ENCODE measurements around the gene CDH4. TPM values are rescaled to one million over a fixed set of nuclear protein-coding genes. Genes with fewer than 3 reads are reported as not detected.

Gene CDH4
- total RNA-seq, 4 donors from 2014 or later, result not detected

- no peak overlapping the region for H3K27ac ChIP-seq
- no peak overlapping the region for H3K4me3 ChIP-seq
- no peak for DNase-seq
- no peaks in the 10 kb centered on the region for H3K27me3 ChIP-seq
- 84 to 86% methylated on average over 10 to 34 of the region's 34 CpGs for WGBS, 2 donors (ENCODE audit: low coverage in 1 of 2)
- in situ Hi-C loops (cut with MboI; ENCODE audit: low pct_ligation_motif_present in 1 of 4, low pct_unique_long_range_greater_than_20kb in 1 of 4, low sequenced_read_pairs in 3 of 4) (no loop called here), intact Hi-C loops (cut with DNase I; ENCODE audit: low total_unique reads) (loop anchor here (10.0 kb wide), 1 partner anchor 764 kb away; no protein-coding TSS in a partner anchor)
- TF ChIP-seq EP300 (IDR thresholded peaks at IDR 0.05; ENCODE audit: low read depth) (no peak), CTCF (IDR thresholded peaks at IDR 0.05) (no peak), POLR2A (IDR thresholded peaks at IDR 0.05) (no peak), POLR2AphosphoS5 (IDR thresholded peaks at IDR 0.05) (no peak)
- H3K4me1 ChIP-seq, result no peaks in the 10 kb centered on the region
- H3K36me3 ChIP-seq, result no peaks in the 10 kb centered on the region
- H3K9me3 ChIP-seq, result no peaks in the 10 kb centered on the region
These were observed 399.1 kb downstream of the CDH4 start for GRCh38 chr20:61650912-61651733.

GRCh38 chr20:61652146-61652545 is 400.1 kb downstream of the CDH4 start:
- Histone ChIP-seq H3K27ac (no peak overlapping the region), H3K27me3 (no peaks in the 10 kb centered on the region), H3K9me3 (no peaks in the 10 kb centered on the region), H3K4me1 (no peaks in the 10 kb centered on the region), H3K4me3 (no peak overlapping the region), H3K36me3 (no peaks in the 10 kb centered on the region)
- TF ChIP-seq EP300 (IDR thresholded peaks at IDR 0.05; ENCODE audit: low read depth), result no peak
- no peak for TF ChIP-seq POLR2A (IDR thresholded peaks at IDR 0.05)
- no peak for TF ChIP-seq POLR2AphosphoS5 (IDR thresholded peaks at IDR 0.05)
- TF ChIP-seq CTCF (IDR thresholded peaks at IDR 0.05), result no peak
- intact Hi-C loops (cut with DNase I; ENCODE audit: low total_unique reads) (loop anchor here (10.0 kb wide), 1 partner anchor 763 kb away; no protein-coding TSS in a partner anchor), in situ Hi-C loops (cut with MboI; ENCODE audit: low pct_ligation_motif_present in 1 of 4, low pct_unique_long_range_greater_than_20kb in 1 of 4, low sequenced_read_pairs in 3 of 4) (no loop called here)
- WGBS, 2 donors (ENCODE audit: low coverage in 1 of 2), result 86 to 89% methylated on average over 10 of the region's 10 CpGs
- DNase-seq, result no peak

GRCh38 chr20:61654726-61655125 is 402.7 kb downstream of the CDH4 start:
- no peak for TF ChIP-seq POLR2AphosphoS5 (IDR thresholded peaks at IDR 0.05)
- no peak for TF ChIP-seq CTCF (IDR thresholded peaks at IDR 0.05)
- no peak for TF ChIP-seq EP300 (IDR thresholded peaks at IDR 0.05; ENCODE audit: low read depth)
- no peak for TF ChIP-seq POLR2A (IDR thresholded peaks at IDR 0.05)
- intact Hi-C loops (cut with DNase I; ENCODE audit: low total_unique reads) (loop anchor here (10.0 kb wide), 1 partner anchor 760 kb away; no protein-coding TSS in a partner anchor), in situ Hi-C loops (cut with MboI; ENCODE audit: low pct_ligation_motif_present in 1 of 4, low pct_unique_long_range_greater_than_20kb in 1 of 4, low sequenced_read_pairs in 3 of 4) (no loop called here)
- Histone ChIP-seq H3K27me3 (no peaks in the 10 kb centered on the region), H3K36me3 (no peaks in the 10 kb centered on the region), H3K9me3 (no peaks in the 10 kb centered on the region), H3K4me1 (no peaks in the 10 kb centered on the region), H3K4me3 (no peak overlapping the region), H3K27ac (no peak overlapping the region)
- DNase-seq, result no peak
- 73% methylated on average over 14 of the region's 14 CpGs; no CpG with 5 or more reads in 1 of the 2 donors for WGBS, 2 donors (ENCODE audit: low coverage in 1 of 2)

- no peak overlapping the region for H3K27ac ChIP-seq
- in situ Hi-C loops (cut with MboI; ENCODE audit: low pct_ligation_motif_present in 1 of 4, low pct_unique_long_range_greater_than_20kb in 1 of 4, low sequenced_read_pairs in 3 of 4), result no loop called here
- H3K4me3 ChIP-seq, result no peak overlapping the region
- no peaks in the 10 kb centered on the region for H3K36me3 ChIP-seq
- TF ChIP-seq CTCF (IDR thresholded peaks at IDR 0.05), result no peak
- no peak for TF ChIP-seq POLR2A (IDR thresholded peaks at IDR 0.05)
- intact Hi-C loops (cut with DNase I; ENCODE audit: low total_unique reads), result loop anchor here (10.0 kb wide), 1 partner anchor 759 kb away; no protein-coding TSS in a partner anchor
- no peaks in the 10 kb centered on the region for H3K9me3 ChIP-seq
- WGBS, 2 donors (ENCODE audit: low coverage in 1 of 2), result 79% methylated on average over 10 of the region's 10 CpGs; no CpG with 5 or more reads in 1 of the 2 donors
- no peak for DNase-seq
- no peaks in the 10 kb centered on the region for H3K27me3 ChIP-seq
- H3K4me1 ChIP-seq, result no peaks in the 10 kb centered on the region
These were observed 403.5 kb downstream of the CDH4 start for GRCh38 chr20:61655591-61655990.
